A673 (cell line): ENCODE measurements around the gene DCAF8L2. TPM values are rescaled to one million over a fixed set of nuclear protein-coding genes. Genes with fewer than 3 reads are reported as not detected.

ENCODE experiments used
- BruUV-seq: library from RNA; stranded (reverse); fragments of 400-500 nt; replicated peaks from 2 replicates; lab custom pipeline; 2021; lab: Mats Ljungman, UMichigan
- CTCF ChIA-PET: fragments of 300-600 bp; sonication (Branson Sonifier 250); formaldehyde crosslinking; loops from one replicate; lab custom pipeline; 2022; ENCODE audit warnings: antibody characterized with exemption; lab: Charles Lee
- POLR2A ChIA-PET: fragments of 300-600 bp; sonication (Branson Sonifier 250); formaldehyde crosslinking; loops from one replicate; lab custom pipeline; 2022; ENCODE audit warnings: antibody characterized with exemption; ENCODE audit not compliant: low non-redundant PET; lab: Charles Lee
- DNase-seq: peaks from one replicate; pipeline ENCODE4 v3.0.0-alpha.2; 2015; ENCODE audit warnings: low spot score
- H3K27ac ChIP-seq: fragments of 200-600 bp; sonication (generic); 2 replicates; pipeline ENCODE4 v1.5.1; 2016; ENCODE audit warnings: mixed run types, low read depth, mild to moderate bottlenecking, mixed read lengths, antibody characterized with exemption, low read length; ENCODE audit not compliant: poor library complexity, severe bottlenecking
- H3K27me3 ChIP-seq: fragments of 200-600 bp; sonication (generic); replicated peaks from 2 replicates; pipeline ENCODE4 v1.6.1; 2017; ENCODE audit warnings: mixed run types, low read depth, mild to moderate bottlenecking, mixed read lengths, antibody characterized with exemption, low read length; ENCODE audit not compliant: insufficient read depth, poor library complexity
- H3K36me3 ChIP-seq: fragments of 200-600 bp; sonication (generic); 2 replicates; pipeline ENCODE4 v1.6.1; 2016; ENCODE audit warnings: mixed run types, mild to moderate bottlenecking, mixed read lengths, antibody characterized with exemption, low read length; ENCODE audit not compliant: insufficient read depth, poor library complexity, severe bottlenecking
- H3K4me1 ChIP-seq: fragments of 200-600 bp; sonication (generic); 2 replicates; pipeline ENCODE4 v1.6.1; 2017; ENCODE audit warnings: mixed run types, mild to moderate bottlenecking, mixed read lengths, antibody characterized with exemption, low read length; ENCODE audit not compliant: insufficient read depth, poor library complexity, severe bottlenecking
- H3K4me3 ChIP-seq: fragments of 200-600 bp; sonication (generic); 2 replicates; pipeline ENCODE4 v1.5.1; 2016; ENCODE audit warnings: low read depth, mixed run types, mild to moderate bottlenecking, mixed read lengths, low read length; ENCODE audit not compliant: poor library complexity, severe bottlenecking
- H3K9me3 ChIP-seq: fragments of 200-600 bp; sonication (generic); 2 replicates; pipeline ENCODE4 v1.6.1; 2016; ENCODE audit warnings: mixed run types, low read depth, mild to moderate bottlenecking, mixed read lengths, antibody characterized with exemption, low read length; ENCODE audit not compliant: poor library complexity, severe bottlenecking
- EZH2 ChIP-seq: fragments of 200-600 bp; sonication (generic); IDR thresholded peaks from 2 replicates; pipeline ENCODE4 v1.6.1; 2017; ENCODE audit warnings: borderline replicate concordance, low read depth, mild to moderate bottlenecking, mixed read lengths, antibody characterized with exemption, low read length; ENCODE audit not compliant: poor library complexity, severe bottlenecking
- intact Hi-C: fragments of 100-400 bp; cut with micrococcal nuclease; formaldehyde crosslinking; loops from one replicate; pipeline ENCODE4 v1.10.0; 2022; ENCODE audit not compliant: unreplicated experiment
- total RNA-seq: library from RNA; stranded (reverse); gene quantifications from 2 replicates; pipeline ENCODE4 v1.2.3, GENCODE V29; 2021
- TF ChIP-seq, protein P1 (sequence below): fragments of 300-800, 200-600 bp; sonication (generic); conservative IDR thresholded peaks from 2 replicates; pipeline ENCODE4 v1.5.1; 2017; ENCODE audit warnings: low read depth, mild to moderate bottlenecking, antibody characterized with exemption, low read length, moderate library complexity, mixed read lengths

DCAF8L2 gene
- total RNA-seq, 1 experiment from 2014 or later = not detected

DNA sequence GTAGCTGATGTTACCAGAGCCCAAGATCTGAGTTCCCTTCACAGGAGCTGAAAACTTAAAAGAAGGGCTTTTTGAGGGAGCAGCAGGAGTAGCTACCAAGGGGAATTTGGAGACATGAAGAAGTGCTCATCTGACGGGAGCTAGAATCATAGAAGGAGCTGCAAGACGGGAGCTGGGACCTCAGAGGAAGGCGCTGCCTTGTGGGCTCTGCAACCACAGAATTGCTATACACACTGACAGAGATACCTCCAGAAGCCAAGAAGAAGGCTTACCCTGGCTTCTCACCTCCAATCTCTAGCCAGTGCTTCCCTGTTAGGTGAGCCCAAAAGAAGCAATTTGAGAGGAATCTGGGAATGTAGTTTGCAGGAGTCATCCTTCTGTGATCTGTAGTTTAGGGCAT, 35.9 kb downstream of the DCAF8L2 start:
- Histone ChIP-seq H3K4me3 (no peak overlapping the region), H3K4me1 (no peaks in the 10 kb centered on the region), H3K9me3 (peaks cover 3% of the 10 kb centered on the region), H3K27ac (no peak overlapping the region), H3K27me3 (no peaks in the 10 kb centered on the region), H3K36me3 (no peaks in the 10 kb centered on the region)
- no peak for DNase-seq
- ChIA-PET POLR2A (no interaction called here), CTCF (no interaction called here)
- intact Hi-C loops = no loop called here
- TF ChIP-seq, protein P1, sequence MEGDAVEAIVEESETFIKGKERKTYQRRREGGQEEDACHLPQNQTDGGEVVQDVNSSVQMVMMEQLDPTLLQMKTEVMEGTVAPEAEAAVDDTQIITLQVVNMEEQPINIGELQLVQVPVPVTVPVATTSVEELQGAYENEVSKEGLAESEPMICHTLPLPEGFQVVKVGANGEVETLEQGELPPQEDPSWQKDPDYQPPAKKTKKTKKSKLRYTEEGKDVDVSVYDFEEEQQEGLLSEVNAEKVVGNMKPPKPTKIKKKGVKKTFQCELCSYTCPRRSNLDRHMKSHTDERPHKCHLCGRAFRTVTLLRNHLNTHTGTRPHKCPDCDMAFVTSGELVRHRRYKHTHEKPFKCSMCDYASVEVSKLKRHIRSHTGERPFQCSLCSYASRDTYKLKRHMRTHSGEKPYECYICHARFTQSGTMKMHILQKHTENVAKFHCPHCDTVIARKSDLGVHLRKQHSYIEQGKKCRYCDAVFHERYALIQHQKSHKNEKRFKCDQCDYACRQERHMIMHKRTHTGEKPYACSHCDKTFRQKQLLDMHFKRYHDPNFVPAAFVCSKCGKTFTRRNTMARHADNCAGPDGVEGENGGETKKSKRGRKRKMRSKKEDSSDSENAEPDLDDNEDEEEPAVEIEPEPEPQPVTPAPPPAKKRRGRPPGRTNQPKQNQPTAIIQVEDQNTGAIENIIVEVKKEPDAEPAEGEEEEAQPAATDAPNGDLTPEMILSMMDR = no peak
- TF ChIP-seq EZH2 = no peak
- BruUV-seq = no TSS peak

DNA sequence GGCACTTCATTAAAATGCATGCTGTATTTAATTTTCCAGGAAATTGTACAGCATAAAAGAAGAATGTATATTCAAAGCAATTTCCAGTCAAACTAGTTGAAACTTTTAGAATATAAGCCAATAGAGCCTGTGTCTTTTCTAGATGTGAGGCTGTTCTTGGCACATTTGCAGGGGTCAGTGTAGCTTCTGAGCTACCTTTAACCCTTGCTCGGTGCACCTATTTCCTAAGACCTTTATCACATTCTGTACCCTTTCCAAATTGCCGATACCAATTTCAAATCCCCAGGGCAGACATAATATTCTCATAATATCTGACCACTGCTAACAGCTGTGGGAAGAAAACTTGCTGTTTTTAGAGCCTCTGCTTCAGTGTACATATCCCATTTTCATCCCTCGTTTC, 43.2 kb downstream of the DCAF8L2 start:
- DNase-seq = no peak
- BruUV-seq = no TSS peak
- CTCF ChIA-PET = no interaction called here

DNA sequence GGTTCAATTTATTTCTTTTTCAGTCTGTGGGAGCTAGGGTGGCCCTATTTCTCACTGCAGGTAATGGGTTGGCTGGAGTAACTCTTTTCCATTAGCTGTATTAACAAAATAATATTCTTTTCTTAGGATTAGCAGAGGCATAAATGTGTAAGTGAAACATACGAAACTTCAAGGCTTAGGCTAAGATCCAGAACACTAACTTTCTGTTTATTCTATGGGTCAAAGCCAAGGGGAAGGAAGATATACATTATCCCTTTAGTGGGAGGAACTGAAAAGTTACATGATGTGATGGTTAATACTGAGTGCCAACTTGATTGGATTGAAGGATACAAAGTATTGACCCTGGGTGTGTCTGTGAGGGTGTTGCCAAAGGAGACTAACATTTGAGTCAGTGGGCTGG, 66.4 kb downstream of the DCAF8L2 start:
- no peak overlapping the region for H3K4me3 ChIP-seq
- no peaks in the 10 kb centered on the region for H3K4me1 ChIP-seq
- no TSS peak for BruUV-seq
- no peak overlapping the region for H3K27ac ChIP-seq
- ChIA-PET CTCF (no interaction called here), POLR2A (no interaction called here)
- no peaks in the 10 kb centered on the region for H3K27me3 ChIP-seq
- no peaks in the 10 kb centered on the region for H3K36me3 ChIP-seq
- H3K9me3 ChIP-seq = no peaks in the 10 kb centered on the region
- TF ChIP-seq, protein P1 = no peak
- no peak for TF ChIP-seq EZH2
- intact Hi-C loops = no loop called here
- no peak for DNase-seq

More for the DNA sequence above, 43.2 kb downstream of the DCAF8L2 start:
- Histone ChIP-seq H3K36me3 (no peaks in the 10 kb centered on the region), H3K9me3 (peaks cover 3% of the 10 kb centered on the region), H3K4me3 (no peak overlapping the region), H3K4me1 (no peaks in the 10 kb centered on the region), H3K27me3 (no peaks in the 10 kb centered on the region), H3K27ac (no peak overlapping the region)
- intact Hi-C loops = no loop called here
- POLR2A ChIA-PET = no interaction called here
- no peak for TF ChIP-seq EZH2
- TF ChIP-seq, protein P1 = no peak
